Kidney capillary endothelial cell (primary cell): ENCODE data around the gene PTPN14.

Experiments used
- DNase-seq: peaks from one replicate; pipeline ENCODE4 v3.0.0-alpha.2; 2018; ENCODE audit warnings: low spot score

Gene PTPN14

DNA sequence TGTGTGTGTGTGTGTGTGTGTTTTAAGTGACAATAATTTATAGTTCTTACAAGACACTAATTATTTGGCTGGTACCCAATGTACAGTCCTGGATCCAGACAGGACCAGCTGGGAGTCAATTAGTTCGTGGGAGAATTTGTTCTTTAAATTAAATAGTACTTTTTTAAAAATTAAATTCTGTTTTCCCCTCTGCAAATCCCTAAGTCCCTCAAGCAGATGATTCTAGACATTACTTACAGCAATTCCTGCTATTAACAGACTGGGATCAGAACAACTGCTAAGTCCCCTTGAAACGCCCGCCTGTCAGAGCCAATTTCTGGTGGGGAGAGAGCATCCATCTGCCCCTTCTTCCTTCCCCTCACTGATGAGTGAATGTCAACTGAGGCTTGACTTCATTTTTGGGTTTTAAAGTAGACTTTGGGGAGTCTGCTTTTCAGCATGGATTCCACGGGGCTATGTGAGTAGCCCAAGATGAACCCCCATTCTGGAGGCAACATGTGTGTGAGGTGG lies 186.6 kb downstream of the PTPN14 start:
- DNase-seq = no peak

DNA sequence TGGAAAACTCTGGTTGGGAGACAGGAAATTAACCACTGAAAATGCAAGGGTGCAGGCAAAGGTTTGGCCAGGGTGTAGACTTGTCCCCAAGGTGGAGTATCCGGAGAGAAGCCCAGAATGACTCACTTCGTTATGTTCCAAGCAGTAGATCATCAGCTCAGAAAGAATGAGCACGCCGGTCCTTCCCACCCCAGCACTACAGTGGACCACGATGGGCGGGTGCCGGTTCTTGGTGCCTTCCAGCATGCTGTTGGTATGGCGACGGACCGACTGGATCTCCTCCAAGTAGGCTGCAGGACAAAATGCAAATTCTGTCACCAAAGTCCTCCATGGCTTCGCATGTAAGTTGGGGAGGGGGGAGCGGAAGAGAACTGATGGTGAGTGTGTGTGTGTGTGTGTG lies 187.0 kb downstream of the PTPN14 start:
- no peak for DNase-seq

DNA sequence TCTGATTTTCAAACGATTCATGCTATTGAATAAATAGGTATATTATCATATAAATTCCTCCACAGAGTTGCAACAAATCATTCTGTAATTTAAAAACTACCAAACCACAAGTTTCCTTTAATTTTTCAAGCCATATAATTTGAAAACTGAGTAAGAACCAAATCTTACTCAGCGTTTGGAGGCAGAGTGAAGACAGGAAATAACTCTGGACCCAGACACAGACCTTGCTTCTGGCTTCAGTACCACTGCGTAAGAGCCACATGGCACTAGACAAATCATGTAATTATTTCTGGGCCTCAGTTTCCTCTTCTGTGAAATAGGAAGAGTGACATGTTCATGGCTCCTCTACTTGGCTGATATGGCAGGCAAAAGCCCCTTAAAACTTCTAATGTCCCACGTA lies 188.0 kb downstream of the PTPN14 start:
- DNase-seq = no peak

DNA sequence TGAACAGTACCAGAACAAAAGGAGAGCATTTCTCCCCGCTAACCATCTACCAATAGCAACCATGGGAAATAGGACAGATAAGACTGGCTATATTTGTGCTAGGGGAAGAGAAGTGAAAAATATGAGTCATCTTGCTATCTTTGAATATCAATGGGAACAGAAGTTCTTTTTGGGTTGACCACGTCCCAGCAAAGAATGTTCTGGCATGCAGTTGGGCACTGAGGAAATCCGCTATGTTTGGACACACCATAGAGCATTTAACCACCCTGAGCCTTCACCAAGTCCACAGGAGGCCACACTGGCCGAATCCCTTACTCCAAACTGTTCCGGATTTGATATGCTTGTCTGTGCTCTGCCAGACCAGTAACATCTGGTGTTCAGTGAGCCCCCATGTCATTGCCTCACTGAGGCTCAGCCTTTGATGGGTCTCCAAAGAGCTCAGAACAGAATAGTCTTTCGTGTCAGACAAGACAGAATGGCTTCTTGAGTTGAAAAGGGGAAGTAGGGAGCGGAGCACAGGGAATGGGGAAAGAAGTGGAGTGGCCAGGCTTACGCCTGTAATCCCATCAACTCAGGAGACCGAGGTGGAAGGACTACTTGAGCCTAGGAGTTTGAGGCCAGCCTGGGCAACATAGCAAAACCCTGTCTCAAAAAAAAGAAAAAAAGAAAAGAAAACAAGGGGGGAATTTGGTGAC lies 189.1 kb downstream of the PTPN14 start:
- DNase-seq = no peak

DNA sequence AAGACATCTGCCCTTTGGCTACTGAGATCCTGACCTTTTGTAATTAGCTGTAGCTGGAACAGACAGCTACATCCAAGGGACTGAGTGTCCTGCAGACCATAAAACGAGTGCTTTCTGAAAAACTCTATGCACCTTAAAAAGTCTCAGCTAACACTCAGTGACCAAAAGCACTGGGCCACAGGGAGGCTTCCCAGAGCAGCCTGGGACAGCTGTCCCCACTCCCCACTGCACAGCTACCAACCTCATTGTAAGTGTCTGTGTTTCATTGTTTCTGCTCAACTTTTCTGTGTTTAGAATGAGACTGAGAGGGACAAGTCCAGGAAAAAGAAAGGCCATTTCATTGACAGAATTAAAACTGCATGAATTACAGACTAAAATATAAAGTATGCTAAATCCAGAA lies 189.8 kb downstream of the PTPN14 start:
- DNase-seq = no peak

DNA sequence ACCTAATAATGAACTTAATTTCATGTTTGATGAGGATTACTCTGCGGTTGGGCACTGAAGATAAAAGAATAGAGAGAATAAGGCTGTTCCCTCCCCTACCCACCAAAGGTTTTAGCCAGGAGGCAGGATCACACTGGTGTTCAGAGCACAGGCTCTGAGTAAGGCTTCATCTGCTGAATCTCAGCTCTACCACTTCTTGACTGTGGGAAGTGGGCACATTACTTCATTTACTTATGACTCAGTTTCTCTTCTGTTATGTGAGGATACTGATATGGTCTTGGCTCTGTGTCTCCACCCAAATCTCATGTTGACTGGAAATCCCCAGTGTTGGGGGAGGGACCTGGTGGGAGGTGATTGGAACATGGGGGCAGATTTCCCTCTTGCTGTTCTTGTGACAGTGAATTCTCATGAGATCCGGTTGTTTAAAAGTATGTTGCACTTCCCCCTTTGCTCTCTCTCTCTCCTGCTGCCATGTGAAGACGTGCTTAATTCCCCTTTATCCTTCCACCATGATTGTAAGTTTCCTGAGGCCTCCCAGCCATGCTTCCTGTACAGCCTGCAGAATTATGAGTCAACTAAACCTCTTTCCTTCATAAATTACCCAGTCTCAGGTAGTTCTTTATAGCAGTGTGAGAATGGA lies 190.8 kb downstream of the PTPN14 start:
- DNase-seq = no peak

DNA sequence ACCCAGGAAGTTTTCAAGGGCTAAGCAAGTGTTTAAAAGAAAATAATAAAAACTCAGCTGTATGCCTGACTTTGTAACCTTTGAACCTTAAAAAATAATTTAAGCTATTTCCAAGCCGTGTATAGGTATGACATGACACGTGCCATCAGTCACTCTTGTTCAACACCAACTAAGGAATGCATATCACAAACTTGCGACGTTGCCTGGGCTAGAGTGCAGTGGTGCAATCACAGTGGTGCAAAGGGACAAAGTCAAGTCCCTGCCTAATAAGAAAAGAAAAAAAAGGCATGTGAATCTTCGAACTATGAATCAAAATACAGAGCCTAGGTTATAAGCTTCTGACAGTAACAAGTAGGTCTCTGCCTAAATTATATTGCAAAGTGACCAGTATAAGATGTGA lies 191.3 kb downstream of the PTPN14 start:
- DNase-seq = no peak

DNA sequence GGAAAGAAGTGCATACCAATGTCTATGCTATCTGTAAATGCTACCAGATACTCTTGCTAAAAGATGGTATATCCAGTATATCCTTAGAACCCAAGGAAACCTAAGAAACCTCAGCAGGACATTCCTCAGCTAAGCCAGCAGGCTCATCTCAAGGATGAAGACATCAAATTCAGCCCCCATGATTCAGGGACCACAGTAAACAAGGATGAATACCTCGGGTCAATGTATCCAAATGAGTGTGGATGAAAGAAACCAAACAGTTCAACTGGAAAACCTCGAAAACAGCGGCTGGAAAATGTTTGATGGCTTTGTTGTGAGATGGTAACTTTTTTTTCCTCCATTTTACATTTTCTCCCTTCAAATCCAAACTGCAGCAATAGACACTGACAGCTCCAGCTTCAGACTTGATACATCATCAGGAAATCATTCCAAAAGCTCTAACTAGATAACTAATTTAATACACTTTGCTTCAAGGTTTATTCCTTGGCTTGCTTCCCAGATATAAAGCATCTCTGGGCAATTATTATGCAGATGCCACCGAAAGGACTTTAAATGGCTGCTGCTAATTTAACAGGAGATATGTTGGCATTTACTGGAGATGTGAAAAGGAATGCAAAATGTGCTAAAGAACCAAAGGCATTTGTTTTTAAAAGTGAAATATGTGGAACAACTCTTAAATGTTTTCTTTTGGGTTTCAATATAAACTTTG lies 196.8 kb downstream of the PTPN14 start:
- DNase-seq = no peak

DNA sequence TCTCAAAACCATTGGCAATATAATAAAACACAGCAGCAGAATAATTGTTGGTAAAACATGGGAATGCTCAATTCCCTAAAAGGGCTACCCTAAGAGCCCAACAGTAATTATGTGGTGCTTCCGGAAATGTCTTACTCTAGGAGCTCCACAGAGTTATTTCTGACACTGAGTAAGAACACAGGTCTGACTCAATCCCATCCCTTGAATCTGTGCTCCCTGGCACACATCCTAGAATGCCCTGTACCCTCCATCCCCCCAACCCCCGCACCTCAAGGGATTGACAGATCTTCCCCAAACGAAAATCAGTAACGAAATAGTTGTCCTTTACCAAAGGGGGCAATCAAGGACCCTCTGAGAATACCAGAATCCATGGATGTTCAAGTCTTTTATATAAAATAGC lies 198.6 kb downstream of the PTPN14 start:
- DNase-seq = no peak

DNA sequence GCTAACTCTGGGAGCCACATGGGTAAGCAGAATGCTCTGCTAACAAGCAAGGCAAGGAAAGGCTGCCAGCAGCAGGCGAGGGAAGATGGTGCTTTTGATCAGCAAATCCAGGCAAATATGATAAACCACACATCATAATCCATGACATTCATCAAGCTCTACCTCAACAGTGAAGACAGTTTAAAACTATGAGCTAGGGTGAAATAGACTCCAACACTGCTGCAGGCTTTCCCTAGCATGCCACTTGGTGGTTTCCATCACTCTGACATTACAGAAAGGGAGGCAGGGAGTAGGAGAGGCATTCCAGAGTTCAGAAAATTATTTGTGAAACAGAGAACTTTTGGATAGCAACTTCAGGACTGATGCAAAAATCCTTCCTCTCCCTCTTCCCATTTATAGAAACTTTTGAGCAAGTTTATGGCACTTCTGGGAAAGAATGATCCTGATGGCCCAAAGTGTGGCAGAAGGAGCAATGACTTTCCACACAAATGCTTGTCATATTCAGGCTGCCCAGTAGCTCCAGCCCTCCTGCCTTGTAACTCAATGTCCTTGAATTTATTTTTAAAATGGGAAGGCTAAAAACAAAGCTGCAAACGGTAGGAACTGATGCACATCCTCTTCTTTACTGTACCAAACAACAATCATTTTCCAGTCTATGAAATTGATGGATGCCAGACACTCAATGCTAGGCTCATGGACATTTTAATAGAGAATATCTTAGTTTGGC lies 199.7 kb downstream of the PTPN14 start:
- no peak for DNase-seq

DNA sequence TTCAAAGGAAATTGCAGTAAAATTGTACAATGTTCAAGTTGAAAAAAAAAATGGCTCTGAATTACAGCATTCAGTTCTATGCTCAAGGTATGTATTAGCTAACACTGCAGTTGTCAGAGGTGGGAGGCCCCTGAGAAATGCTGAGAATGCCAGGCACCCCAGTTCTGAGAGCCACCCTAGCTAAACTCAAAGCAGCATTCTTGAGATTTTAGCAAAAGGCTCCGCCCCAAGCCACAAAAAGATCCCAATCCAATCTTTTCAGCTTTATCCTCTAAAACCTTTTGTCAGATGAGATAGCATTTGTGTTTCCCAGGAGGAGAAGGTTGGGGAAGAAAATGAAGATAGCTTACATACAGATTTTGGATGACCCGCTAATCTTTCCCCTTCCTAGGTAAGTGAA lies 201.6 kb downstream of the PTPN14 start:
- DNase-seq = no peak

DNA sequence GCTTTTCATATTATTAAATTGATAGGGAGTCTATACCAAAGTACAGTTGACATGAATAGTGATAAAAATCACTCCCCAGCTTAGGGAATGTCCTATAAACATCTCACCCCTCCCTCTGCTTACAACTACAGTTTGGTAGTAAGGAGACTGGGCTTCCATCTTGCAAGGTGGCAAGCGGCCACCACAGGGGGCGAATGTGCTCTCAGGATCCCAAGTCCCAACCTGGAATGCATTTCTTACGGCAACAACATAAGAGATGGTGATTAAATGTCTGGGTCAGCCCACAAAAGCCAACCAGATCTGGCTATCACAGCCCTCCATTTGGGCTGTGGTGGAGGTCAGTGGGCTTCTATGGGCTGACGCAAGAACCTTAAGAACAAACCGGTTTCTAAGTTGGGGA lies 202.4 kb downstream of the PTPN14 start:
- no peak for DNase-seq

DNA sequence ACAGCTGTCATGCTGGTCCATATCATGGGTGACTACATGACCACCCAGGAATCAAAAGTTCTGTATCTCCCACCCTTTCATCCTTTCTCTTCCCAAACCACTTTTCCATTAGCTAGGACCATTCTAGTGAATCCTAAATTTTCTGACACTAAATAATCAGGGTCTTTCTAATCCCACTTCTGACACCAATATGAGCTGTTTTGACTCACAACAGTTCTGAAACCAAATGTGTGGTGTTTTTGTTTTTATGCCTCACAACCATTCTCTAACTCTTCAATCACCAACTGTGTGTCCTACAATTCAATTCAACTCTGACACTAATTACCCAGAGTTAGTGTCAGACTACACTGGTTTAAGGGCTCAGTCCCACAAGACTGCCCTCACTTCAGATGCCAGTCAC lies 206.5 kb downstream of the PTPN14 start:
- no peak for DNase-seq

DNA sequence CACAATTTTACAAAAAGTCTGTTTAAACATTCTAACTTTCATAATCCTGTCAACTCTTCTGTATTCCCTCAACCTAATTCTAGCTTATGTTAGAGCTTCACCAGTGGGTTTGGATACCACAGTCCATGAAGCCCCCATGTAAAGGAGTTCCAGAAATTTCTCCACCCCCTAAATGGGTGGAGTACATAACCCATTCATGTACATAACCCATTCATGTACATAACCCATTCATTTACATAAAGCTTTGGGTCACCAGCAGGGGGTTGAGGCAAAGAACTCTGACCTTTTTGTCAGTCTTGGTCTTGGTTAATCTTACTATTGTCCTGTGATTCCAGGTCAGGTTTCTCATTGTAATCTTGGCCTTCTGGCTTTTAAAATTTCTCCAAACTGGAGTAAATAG lies 208.9 kb downstream of the PTPN14 start:
- no peak for DNase-seq

DNA sequence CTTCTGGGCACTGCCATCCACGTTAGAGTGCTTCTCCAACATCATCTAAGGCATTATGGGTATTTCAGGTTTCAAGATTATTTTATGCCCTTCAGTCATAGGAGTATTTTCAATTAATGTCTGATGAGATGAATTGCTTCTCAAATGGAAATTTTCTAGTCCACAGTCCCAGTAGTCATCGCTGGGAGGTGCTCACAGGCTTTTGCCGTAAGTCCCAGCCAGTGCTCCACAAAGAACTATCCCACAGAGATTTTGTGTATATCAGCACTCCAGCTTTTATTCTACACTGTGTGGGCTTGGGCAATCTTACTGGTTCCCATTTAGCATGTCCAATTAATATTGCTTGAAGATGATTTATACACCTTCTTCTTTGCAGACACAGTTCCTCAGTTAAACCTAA lies 209.5 kb downstream of the PTPN14 start:
- no peak for DNase-seq

DNA sequence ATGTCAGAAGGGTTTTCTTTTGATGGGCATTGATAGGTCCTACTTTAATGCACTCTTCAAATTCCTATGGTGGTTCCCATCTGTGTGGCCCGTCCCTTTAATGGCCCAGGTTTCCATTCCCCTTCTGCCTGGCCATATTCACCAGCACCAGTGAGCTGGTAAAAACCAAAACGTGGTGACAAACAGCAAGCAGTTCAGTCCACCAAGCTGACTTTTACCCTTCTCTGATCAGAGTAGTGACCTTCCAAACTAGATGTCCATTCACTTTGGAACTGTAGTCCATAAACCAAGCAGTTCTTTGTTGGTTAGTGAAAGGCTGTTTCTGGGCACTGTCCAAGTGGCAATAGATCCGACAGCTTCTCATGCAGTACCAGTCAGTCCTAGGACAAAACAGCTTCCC lies 209.9 kb downstream of the PTPN14 start:
- no peak for DNase-seq

DNA sequence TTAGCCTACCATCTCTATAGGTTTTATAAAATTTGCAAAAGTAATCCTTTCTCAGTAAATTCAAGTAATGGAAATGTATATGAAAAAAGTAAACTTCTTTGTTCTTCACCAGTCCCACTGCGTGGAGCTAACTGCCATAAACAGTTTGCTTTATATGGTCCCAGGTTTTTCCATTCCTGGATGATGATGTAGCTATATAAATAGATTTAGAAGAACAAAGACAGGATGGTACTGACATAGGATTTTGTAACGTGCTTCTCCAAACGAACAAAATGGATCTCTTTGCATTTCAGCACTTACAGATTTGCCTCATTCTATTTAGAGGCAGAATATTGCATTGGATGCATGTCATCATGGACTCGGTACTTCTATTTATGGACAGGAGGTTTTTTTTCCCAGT lies 213.2 kb downstream of the PTPN14 start:
- no peak for DNase-seq

DNA sequence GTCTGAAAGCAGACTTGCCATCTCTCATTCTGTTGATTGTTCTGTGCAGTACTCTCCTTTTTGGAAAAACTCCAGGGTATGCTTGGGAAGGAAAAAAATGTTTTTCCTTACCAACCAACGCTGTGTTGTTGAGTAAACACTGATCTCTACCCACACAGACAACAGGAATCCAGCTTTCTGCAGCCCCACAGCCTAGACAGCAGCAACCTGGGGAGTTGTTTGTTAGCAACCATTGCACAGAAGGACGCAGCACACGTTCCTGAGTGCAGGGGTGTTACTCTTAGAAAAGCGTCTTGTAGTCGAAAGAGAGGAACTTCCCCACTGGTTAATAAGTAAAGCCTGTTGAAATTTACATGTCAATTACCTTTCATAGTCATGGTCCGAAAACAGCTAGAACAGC lies 213.9 kb downstream of the PTPN14 start:
- no peak for DNase-seq

DNA sequence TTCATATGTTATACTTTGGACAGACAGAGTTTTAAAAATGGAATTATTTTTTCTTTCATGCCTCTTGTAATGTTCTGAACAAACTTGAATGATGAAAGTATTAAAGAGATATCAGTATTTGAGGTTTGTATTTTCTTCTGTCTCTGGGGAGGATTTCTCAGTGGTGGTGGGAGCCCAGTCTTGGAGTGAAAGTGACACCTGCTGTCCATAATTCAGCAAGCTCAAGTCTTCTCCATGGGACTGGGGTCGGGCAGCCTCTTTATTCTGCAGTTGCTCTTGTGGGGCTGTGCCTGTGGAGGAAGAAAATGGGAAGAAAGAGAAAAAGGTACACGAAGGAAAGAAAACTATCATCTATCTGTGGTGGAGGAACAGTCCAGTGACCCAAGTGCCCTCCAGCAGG lies 214.4 kb downstream of the PTPN14 start:
- DNase-seq = no peak

DNA sequence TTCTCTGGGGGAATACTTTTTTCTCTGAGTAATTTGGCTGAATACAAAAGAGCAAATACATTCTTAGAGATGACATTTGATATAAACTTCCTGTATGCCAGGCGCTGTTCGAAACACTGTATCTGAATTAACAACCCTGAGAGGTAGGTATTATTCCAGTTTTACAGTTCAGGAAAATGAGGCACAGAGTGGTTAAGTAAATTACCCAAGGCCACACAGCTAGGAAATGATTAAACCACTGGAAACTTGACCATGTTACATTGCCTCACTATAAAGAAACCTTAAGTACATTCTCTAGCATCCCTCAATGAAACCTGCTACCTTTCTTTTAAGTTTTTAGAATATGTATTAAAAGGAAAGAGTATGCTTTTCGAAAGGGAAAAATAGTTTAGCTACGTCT lies 215.8 kb downstream of the PTPN14 start:
- DNase-seq = no peak

DNA sequence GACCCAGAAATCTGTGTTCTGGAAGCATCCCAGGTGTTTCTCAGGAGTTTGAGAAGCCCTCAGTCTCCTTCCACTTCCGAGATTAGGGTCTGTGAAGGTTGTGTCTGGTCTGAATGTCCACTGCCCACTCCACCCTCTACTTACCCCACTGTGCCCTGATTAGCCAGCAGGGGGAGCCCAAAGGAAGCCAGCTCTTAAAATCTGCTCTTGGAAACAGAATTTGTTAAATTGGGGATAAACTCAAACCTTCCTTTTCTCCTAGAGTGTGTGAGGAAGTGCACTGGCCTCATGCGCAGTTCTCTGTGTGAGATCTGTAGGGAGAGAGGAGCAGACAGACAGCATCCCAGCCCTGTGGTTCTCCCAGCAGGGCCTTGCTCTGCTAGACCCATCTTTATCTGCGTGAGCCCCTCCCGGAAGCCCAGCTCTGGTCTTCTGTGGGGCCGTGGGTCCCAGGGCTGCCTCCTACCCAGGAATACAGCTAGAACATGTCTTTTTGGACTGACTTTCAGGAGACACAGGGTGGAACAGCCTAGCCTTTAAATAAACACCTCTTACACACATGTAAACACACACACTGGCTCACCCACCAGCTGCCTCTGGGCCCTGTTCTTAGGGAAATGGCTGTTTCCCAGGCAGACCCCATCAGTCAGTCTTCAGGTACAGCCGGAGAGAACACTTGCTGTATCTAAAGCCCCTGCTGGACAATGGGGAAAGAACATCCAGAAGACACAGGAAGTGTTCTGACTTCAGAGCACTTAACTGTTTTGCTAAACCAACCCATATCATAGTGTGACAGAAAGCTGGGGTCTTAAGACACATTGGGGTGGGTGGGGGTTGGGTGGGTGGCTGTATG lies 218.2 kb downstream of the PTPN14 start:
- DNase-seq = peak; percentile 46
